Upper lobe of left lung (tissue), 6 donors: ENCODE measurements around the gene CCDC192. TPM values are rescaled to one million over a fixed set of nuclear protein-coding genes. Genes with fewer than 3 reads are reported as not detected.

Source experiments
- ATAC-seq, 2 donors: fragments of 200-7000 bp; cut with Tn5 transposase; one replicate each; pipeline ENCODE4 v1.9.1; 2022; ENCODE audit warnings: mild to moderate bottlenecking in 2 of 2, moderate library complexity in 2 of 2; ENCODE audit not compliant: low FRiP score in 2 of 2
- DNase-seq, 2 donors: peaks; one replicate each; pipeline ENCODE4 v3.0.0-alpha.2; 2019 to 2020
- H3K27ac ChIP-seq, 4 donors: fragments of 200-600 bp; sonication (generic); one replicate each; pipeline ENCODE4 v1.5.1; 2016 to 2019
- H3K27me3 ChIP-seq, 4 donors: fragments of 200-600 bp; sonication (generic); one replicate each; pipeline ENCODE4 v1.5.1; 2017 to 2019
- H3K36me3 ChIP-seq, 4 donors: fragments of 200-600 bp; sonication (generic); one replicate each; pipeline ENCODE4 v1.5.1; 2016 to 2019
- H3K4me1 ChIP-seq, 4 donors: fragments of 200-600 bp; sonication (generic); one replicate each; pipeline ENCODE4 v1.5.1; 2018 to 2019
- H3K4me3 ChIP-seq, 4 donors: fragments of 200-600 bp; sonication (generic); one replicate each; pipeline ENCODE4 v1.5.1; 2017 to 2019; ENCODE audit warnings: mild to moderate bottlenecking in 2 of 4, moderate library complexity in 1 of 4
- H3K9me3 ChIP-seq, 4 donors: fragments of 200-600 bp; sonication (generic); one replicate each; pipeline ENCODE4 v1.5.1; 2018 to 2019
- CTCF ChIP-seq, 6 experiments: fragments of 450-650 bp in 4 of 6; fragments of 200-600 bp in 2 of 6; sonication (generic) in 2 of 6; IDR thresholded peaks; one replicate each; pipeline ENCODE4 v1.5.1; 2016 to 2019; ENCODE audit warnings: antibody characterized with exemption in 6 of 6
- EP300 ChIP-seq, 4 donors: sonication (generic); formaldehyde crosslinking; IDR thresholded peaks; one replicate each; pipeline ENCODE4 v1.5.1; 2017; ENCODE audit warnings: antibody characterized with exemption in 4 of 4, control low read depth in 2 of 4
- POLR2A ChIP-seq, 4 donors: fragments of 450-650 bp; IDR thresholded peaks; one replicate each; pipeline ENCODE4 v1.5.1; 2016 to 2017; ENCODE audit warnings: antibody characterized with exemption in 4 of 4, mild to moderate bottlenecking in 2 of 4
- POLR2AphosphoS5 ChIP-seq, 2 donors: sonication (generic); formaldehyde crosslinking; IDR thresholded peaks; one replicate each; pipeline ENCODE4 v1.5.1; 2017; ENCODE audit warnings: antibody characterized with exemption in 2 of 2
- WGBS, 2 donors: methylation state at CpG; one replicate each; pipeline ENCODE4 v1.1.5; 2017 to 2018; 5-methylcytosine and 5-hydroxymethylcytosine counted together
- total RNA-seq, 6 donors: library from RNA; depleted of rRNA in 4 of 6; stranded (reverse); fragments of >200 nt in 4 of 6; gene quantifications; one replicate each; pipeline versions ENCODE4 v1.1.0 to v1.2.1, GENCODE V29; 2016 to 2021
- donor health status: DM: no; HTN: no; CAD: no; lungs with moderate emphysema.
- donor health status: DM: no; HTN: yes; CAD: no; lungs with severe emphysema.

Gene CCDC192
- total RNA-seq, 6 donors from 2014 or later, result 0.76 TPM; not detected in 5

GRCh38 chr5:127967983-127968592, 264.9 kb downstream of the CCDC192 start:
- DNase-seq (no peak), ATAC-seq (no peak)
- Histone ChIP-seq H3K9me3 (no peaks in the 10 kb centered on the region), H3K4me3 (no peak overlapping the region), H3K36me3 (no peaks in the 10 kb centered on the region), H3K27me3 (no peaks in the 10 kb centered on the region), H3K4me1 (no peaks in the 10 kb centered on the region), H3K27ac (no peak overlapping the region)
- TF ChIP-seq POLR2AphosphoS5 (IDR thresholded peaks at IDR 0.05), result no peak
- no peak for TF ChIP-seq EP300 (IDR thresholded peaks at IDR 0.05)
- TF ChIP-seq CTCF (IDR thresholded peaks at IDR 0.05), result no peak
- TF ChIP-seq POLR2A (IDR thresholded peaks at IDR 0.05), result no peak
- 100% methylated on average over 1 of the region's 1 CpG for WGBS, 2 donors

GRCh38 chr5:127969002-127969401, 265.8 kb downstream of the CCDC192 start:
- DNase-seq, result no peak

DNA sequence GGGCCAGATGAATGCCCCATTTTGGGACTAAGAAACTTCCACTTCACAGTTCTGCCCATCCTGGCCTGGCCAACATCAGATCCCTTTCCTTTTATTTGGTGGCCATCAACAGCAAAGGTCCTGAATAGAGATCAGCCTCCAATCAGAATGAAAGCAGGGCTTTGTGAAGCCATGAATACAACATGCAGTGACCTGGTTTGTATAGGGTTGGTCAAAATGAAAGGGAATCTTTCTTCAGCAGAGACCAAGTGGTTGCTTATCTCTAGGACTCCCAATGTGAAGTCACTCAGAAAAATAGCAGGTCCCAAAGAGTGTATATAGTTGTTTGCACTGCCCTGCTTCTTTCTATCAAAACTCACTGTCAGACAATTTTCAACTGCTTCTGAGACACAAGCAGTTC, 266.5 kb downstream of the CCDC192 start:
- TF ChIP-seq CTCF (IDR thresholded peaks at IDR 0.05) (no peak), POLR2AphosphoS5 (IDR thresholded peaks at IDR 0.05) (no peak), POLR2A (IDR thresholded peaks at IDR 0.05) (no peak), EP300 (IDR thresholded peaks at IDR 0.05) (no peak)
- no peaks in the 10 kb centered on the region for H3K4me1 ChIP-seq
- DNase-seq (no peak), ATAC-seq (no peak)
- no peaks in the 10 kb centered on the region for H3K9me3 ChIP-seq
- H3K36me3 ChIP-seq, result no peaks in the 10 kb centered on the region
- H3K4me3 ChIP-seq, result no peak overlapping the region
- H3K27me3 ChIP-seq, result no peaks in the 10 kb centered on the region
- no peak overlapping the region for H3K27ac ChIP-seq

More at GRCh38 chr5:127969002-127969401, 265.8 kb downstream of the CCDC192 start:
- Histone ChIP-seq H3K4me3 (no peak overlapping the region), H3K4me1 (no peaks in the 10 kb centered on the region), H3K9me3 (no peaks in the 10 kb centered on the region), H3K36me3 (no peaks in the 10 kb centered on the region), H3K27me3 (no peaks in the 10 kb centered on the region), H3K27ac (no peak overlapping the region)
- ATAC-seq, result no peak
- 92 to 96% methylated on average over 3 of the region's 3 CpGs for WGBS, 2 donors
- TF ChIP-seq CTCF (IDR thresholded peaks at IDR 0.05) (no peak), POLR2A (IDR thresholded peaks at IDR 0.05) (no peak), POLR2AphosphoS5 (IDR thresholded peaks at IDR 0.05) (no peak), EP300 (IDR thresholded peaks at IDR 0.05) (no peak)

- Histone ChIP-seq H3K4me1 (no peaks in the 10 kb centered on the region), H3K27ac (no peak overlapping the region), H3K36me3 (no peaks in the 10 kb centered on the region), H3K9me3 (no peaks in the 10 kb centered on the region), H3K4me3 (no peak overlapping the region), H3K27me3 (no peaks in the 10 kb centered on the region)
- ATAC-seq (no peak), DNase-seq (no peak)
- WGBS, 2 donors, result 100% methylated on average over 1 of the region's 1 CpG
- no peak for TF ChIP-seq CTCF (IDR thresholded peaks at IDR 0.05)
- TF ChIP-seq EP300 (IDR thresholded peaks at IDR 0.05), result no peak
- TF ChIP-seq POLR2AphosphoS5 (IDR thresholded peaks at IDR 0.05), result no peak
- TF ChIP-seq POLR2A (IDR thresholded peaks at IDR 0.05), result no peak
Observed at GRCh38 chr5:127970081-127970480, 266.9 kb downstream of the CCDC192 start.

DNA sequence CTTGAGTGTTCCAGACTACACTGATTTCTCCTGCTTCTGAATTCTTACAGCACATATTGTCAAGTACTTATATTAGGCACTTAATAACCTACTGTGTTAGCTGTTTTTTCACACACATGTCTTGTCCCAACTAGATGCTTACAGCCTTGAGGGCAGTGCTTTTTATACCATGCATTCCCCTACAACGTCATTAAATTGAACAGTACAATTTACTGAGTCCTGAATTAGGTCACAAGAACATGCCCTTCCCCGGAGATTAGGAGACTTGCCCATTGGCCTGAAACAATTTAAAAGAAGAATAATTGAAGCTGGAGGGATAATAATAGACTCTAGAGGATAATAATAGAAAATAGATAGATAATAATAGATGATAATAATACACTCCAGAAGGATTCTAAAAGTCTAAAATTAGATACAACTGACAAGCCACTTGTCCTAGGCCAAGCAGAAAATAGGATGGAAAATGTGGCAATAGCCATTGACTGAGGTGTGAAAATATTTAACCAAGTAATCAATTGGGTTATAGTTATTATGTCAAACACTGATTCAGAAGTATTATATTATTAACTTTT, 267.7 kb downstream of the CCDC192 start:
- Histone ChIP-seq H3K4me1 (no peaks in the 10 kb centered on the region), H3K27ac (no peak overlapping the region), H3K36me3 (no peaks in the 10 kb centered on the region), H3K27me3 (no peaks in the 10 kb centered on the region), H3K9me3 (no peaks in the 10 kb centered on the region), H3K4me3 (no peak overlapping the region)
- WGBS, 2 donors, result 77 to 84% methylated on average over 2 of the region's 2 CpGs
- TF ChIP-seq POLR2AphosphoS5 (IDR thresholded peaks at IDR 0.05), result no peak
- TF ChIP-seq POLR2A (IDR thresholded peaks at IDR 0.05), result no peak
- TF ChIP-seq EP300 (IDR thresholded peaks at IDR 0.05), result no peak
- TF ChIP-seq CTCF (IDR thresholded peaks at IDR 0.05), result no peak
- ATAC-seq (no peak), DNase-seq (no peak)
